BLaER1 (cell line): ENCODE measurements around the gene ARHGEF11.

Experiments used
- H3K27ac ChIP-seq: shearing (Covaris generic); formaldehyde crosslinking; 2 replicates; pipeline ENCODE4 v1.8.1; 2022
- H3K27me3 ChIP-seq: shearing (Covaris generic); formaldehyde crosslinking; 2 replicates; pipeline ENCODE4 v1.8.1; 2022
- H3K36me3 ChIP-seq: shearing (Covaris generic); formaldehyde crosslinking; 2 replicates; pipeline ENCODE4 v1.8.1; 2022
- H3K4me1 ChIP-seq: shearing (Covaris generic); formaldehyde crosslinking; 2 replicates; pipeline ENCODE4 v1.8.1; 2022
- H3K4me2 ChIP-seq: shearing (Covaris generic); formaldehyde crosslinking; 2 replicates; pipeline ENCODE4 v1.8.1; 2022
- H3K4me3 ChIP-seq: shearing (Covaris generic); formaldehyde crosslinking; 2 replicates; pipeline ENCODE4 v1.8.1; 2022
- H3K9ac ChIP-seq: shearing (Covaris generic); formaldehyde crosslinking; 2 replicates; pipeline ENCODE4 v1.8.1; 2022
- H3K9me3 ChIP-seq: shearing (Covaris generic); formaldehyde crosslinking; 2 replicates; pipeline ENCODE4 v1.8.1; 2022
- H4K20me1 ChIP-seq: shearing (Covaris generic); formaldehyde crosslinking; 2 replicates; pipeline ENCODE4 v1.8.1; 2022
- Cebpa-rat ChIP-seq: shearing (Covaris generic); IDR thresholded peaks from 2 replicates; pipeline ENCODE4 v1.8.1; 2022

Gene ARHGEF11

GRCh38 chr1:156896490-156897033 is 149.0 kb downstream of the ARHGEF11 start:
- Histone ChIP-seq H3K36me3 (no peaks in the 10 kb centered on the region), H4K20me1 (no peaks in the 10 kb centered on the region), H3K4me2 (peak overlapping the region; percentile 71; the same call in 1 of the 2 replicates), H3K27me3 (peaks cover 72% of the 10 kb centered on the region), H3K4me1 (peaks cover 60% of the 10 kb centered on the region), H3K4me3 (no peak overlapping the region), H3K9me3 (no peaks in the 10 kb centered on the region), H3K27ac (no peak overlapping the region), H3K9ac (no peak overlapping the region)
- TF ChIP-seq Cebpa-rat, result no peak

GRCh38 chr1:156895927-156896326 is 149.6 kb downstream of the ARHGEF11 start:
- H3K9ac ChIP-seq, result no peak overlapping the region
- peaks cover 72% of the 10 kb centered on the region for H3K27me3 ChIP-seq
- no peak for TF ChIP-seq Cebpa-rat
- peaks cover 60% of the 10 kb centered on the region for H3K4me1 ChIP-seq
- no peaks in the 10 kb centered on the region for H4K20me1 ChIP-seq
- no peak overlapping the region for H3K4me2 ChIP-seq
- H3K9me3 ChIP-seq, result no peaks in the 10 kb centered on the region
- H3K27ac ChIP-seq, result no peak overlapping the region
- no peak overlapping the region for H3K4me3 ChIP-seq
- H3K36me3 ChIP-seq, result no peaks in the 10 kb centered on the region

GRCh38 chr1:156895455-156895812 is 150.1 kb downstream of the ARHGEF11 start:
- Histone ChIP-seq H4K20me1 (no peaks in the 10 kb centered on the region), H3K4me2 (peak overlapping the region; percentile 74; the same call in 1 of the 2 replicates), H3K9ac (no peak overlapping the region), H3K27me3 (peaks cover 72% of the 10 kb centered on the region), H3K4me3 (no peak overlapping the region), H3K27ac (peak overlapping the region; percentile 9; the same call in 1 of the 2 replicates), H3K36me3 (no peaks in the 10 kb centered on the region), H3K4me1 (peaks cover 60% of the 10 kb centered on the region), H3K9me3 (no peaks in the 10 kb centered on the region)
- TF ChIP-seq Cebpa-rat, result no peak

GRCh38 chr1:156894711-156895454 is 150.7 kb downstream of the ARHGEF11 start:
- Histone ChIP-seq H4K20me1 (no peaks in the 10 kb centered on the region), H3K9ac (no peak overlapping the region), H3K4me2 (peak overlapping the region; percentile 74), H3K4me1 (peaks cover 63% of the 10 kb centered on the region), H3K4me3 (no peak overlapping the region), H3K27ac (peak overlapping the region; percentile 9; the same call in 1 of the 2 replicates), H3K27me3 (peaks cover 72% of the 10 kb centered on the region), H3K36me3 (no peaks in the 10 kb centered on the region), H3K9me3 (no peaks in the 10 kb centered on the region)
- TF ChIP-seq Cebpa-rat, result no peak

GRCh38 chr1:156894001-156894400 is 151.5 kb downstream of the ARHGEF11 start:
- peaks cover 66% of the 10 kb centered on the region for H3K27me3 ChIP-seq

GRCh38 chr1:156893048-156893953 is 152.2 kb downstream of the ARHGEF11 start, which contains the start of gene PEAR1:
Gene PEAR1 (plus strand): TSS chr1:156893718. CDS start chr1:156903927, 10,209 bp downstream.
- Histone ChIP-seq H3K27me3 (peaks cover 59% of the 10 kb centered on the region), H3K4me2 (peak within 1 kb of the TSS; percentile 74), H3K4me3 (peak within 1 kb of the TSS; percentile 57; the same call in 1 of the 2 replicates), H4K20me1 (no peaks in the 10 kb centered on the region), H3K9me3 (no peaks in the 10 kb centered on the region), H3K27ac (no peak within 1 kb of the TSS), H3K36me3 (no peaks in the 10 kb centered on the region), H3K4me1 (peaks cover 66% of the 10 kb centered on the region), H3K9ac (0 out of 2 replicates have a peak within 1 kb of the TSS, but pooled peaks have one; percentile 7)
- TF ChIP-seq Cebpa-rat, result no peak

More at GRCh38 chr1:156894001-156894400, 151.5 kb downstream of the ARHGEF11 start:
- no peak for TF ChIP-seq Cebpa-rat
- H3K9ac ChIP-seq, result 0 out of 2 replicates have a peak overlapping the region, but pooled peaks have one; percentile 7
- H3K4me1 ChIP-seq, result peaks cover 70% of the 10 kb centered on the region
- no peak overlapping the region for H3K27ac ChIP-seq
- H3K4me3 ChIP-seq, result peak overlapping the region; percentile 57; the same call in 1 of the 2 replicates
- no peaks in the 10 kb centered on the region for H3K9me3 ChIP-seq
- H3K36me3 ChIP-seq, result no peaks in the 10 kb centered on the region
- H4K20me1 ChIP-seq, result no peaks in the 10 kb centered on the region
- peak overlapping the region; percentile 74 for H3K4me2 ChIP-seq

- Histone ChIP-seq H3K27me3 (peaks cover 50% of the 10 kb centered on the region), H3K4me3 (no peak overlapping the region)
Measured at GRCh38 chr1:156892190-156893047, 153.1 kb downstream of the ARHGEF11 start.

GRCh38 chr1:156889802-156890580 is 155.6 kb downstream of the ARHGEF11 start:
- H4K20me1 ChIP-seq, result no peaks in the 10 kb centered on the region
- H3K4me2 ChIP-seq, result peak overlapping the region; percentile 63
- H3K9me3 ChIP-seq, result no peaks in the 10 kb centered on the region
- H3K27me3 ChIP-seq, result peaks cover 35% of the 10 kb centered on the region
- peaks cover 59% of the 10 kb centered on the region for H3K4me1 ChIP-seq
- no peak overlapping the region for H3K4me3 ChIP-seq
- no peaks in the 10 kb centered on the region for H3K36me3 ChIP-seq
- no peak overlapping the region for H3K27ac ChIP-seq
- TF ChIP-seq Cebpa-rat, result no peak
- no peak overlapping the region for H3K9ac ChIP-seq

More at GRCh38 chr1:156892190-156893047, 153.1 kb downstream of the ARHGEF11 start:
- no peaks in the 10 kb centered on the region for H3K36me3 ChIP-seq
- H3K4me2 ChIP-seq, result peak overlapping the region; percentile 74
- no peak for TF ChIP-seq Cebpa-rat
- peaks cover 66% of the 10 kb centered on the region for H3K4me1 ChIP-seq
- no peaks in the 10 kb centered on the region for H3K9me3 ChIP-seq
- no peak overlapping the region for H3K27ac ChIP-seq
- no peaks in the 10 kb centered on the region for H4K20me1 ChIP-seq
- no peak overlapping the region for H3K9ac ChIP-seq
